Middle frontal gyrus (tissue), 1 donor: ENCODE data around the gene PJA2.

Source experiments
- DNase-seq: peaks from one replicate; pipeline ENCODE4 v3.0.0-alpha.2; 2015; ENCODE audit warnings: low spot score; ENCODE audit errors: extremely low spot score

The PJA2 gene

GRCh38 chr5:109351988-109352864 lies 57.5 kb downstream of the PJA2 start:
- DNase-seq, result no peak

GRCh38 chr5:109350537-109351270 lies 59.1 kb downstream of the PJA2 start:
- no peak for DNase-seq

- no peak for DNase-seq
Observed at GRCh38 chr5:109349388-109349787, 60.4 kb downstream of the PJA2 start.

DNA sequence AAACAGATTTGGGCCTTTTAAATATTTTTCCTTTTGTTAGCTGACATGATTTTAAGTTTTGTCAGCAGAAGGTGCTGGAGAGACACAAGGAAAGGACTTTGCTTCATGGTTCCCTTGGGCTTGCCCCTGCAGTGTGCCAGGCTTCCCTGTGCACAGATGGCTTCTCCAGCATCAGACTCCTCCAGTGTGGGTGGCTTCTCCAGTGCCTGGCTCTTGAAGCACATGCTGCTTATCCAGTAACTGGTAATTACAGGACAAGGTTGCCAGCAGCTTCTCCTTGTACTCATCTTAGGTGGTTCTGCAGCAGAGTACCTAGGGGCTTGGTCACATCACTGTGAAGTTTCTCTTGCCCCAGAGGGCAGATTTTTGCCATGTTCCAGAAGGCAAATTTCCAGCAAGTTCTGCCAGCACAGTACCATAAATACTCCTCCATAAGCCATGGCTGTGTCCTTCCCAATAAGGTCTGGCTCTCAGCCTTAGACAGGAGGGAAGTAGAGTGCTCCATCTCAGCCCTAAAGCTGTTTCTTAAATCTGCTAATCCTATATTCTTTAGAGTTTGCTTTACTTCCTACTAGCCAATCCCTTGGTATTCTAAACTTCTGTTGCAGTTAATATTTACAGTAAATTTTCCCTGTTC lies 62.4 kb downstream of the PJA2 start:
- DNase-seq, result peak; percentile 44

DNA sequence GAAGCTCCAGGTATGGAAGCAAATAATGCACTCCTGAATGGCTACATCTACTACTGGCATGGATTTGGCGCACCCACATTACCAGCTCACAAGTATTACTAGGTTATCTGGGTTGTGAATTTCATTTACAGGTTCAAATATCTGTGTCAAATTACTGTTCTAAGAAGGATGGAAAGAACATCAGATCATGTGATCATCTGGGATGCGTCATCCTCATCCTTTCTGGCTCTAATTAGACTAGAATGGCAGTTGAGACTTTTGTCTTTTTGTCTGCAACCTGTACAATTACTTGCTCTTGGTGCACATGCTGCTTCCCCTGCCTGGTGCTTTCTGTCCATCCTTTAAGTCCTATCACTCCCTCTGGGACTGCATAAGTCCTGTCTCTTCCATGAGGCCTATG lies 64.1 kb downstream of the PJA2 start:
- DNase-seq, result no peak

DNA sequence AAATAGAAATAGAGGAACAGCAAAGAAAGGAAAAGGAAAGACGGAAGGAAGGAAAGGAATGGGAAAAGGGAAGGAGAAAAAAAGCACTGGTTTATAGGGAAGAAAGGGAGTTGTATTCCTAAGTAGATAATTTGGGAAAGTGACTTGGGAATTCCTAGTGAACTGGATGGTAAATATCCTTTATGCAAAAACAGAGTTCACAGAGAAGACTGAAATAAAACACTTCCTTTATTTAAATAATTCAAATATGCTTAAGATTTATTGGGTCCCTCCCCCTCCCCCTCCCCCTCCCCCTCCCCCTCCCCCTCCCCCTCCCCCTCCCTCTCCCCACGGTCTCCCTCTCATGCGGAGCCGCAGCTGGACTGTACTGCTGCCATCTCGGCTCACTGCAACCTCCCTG lies 69.4 kb downstream of the PJA2 start:
- no peak for DNase-seq

DNA sequence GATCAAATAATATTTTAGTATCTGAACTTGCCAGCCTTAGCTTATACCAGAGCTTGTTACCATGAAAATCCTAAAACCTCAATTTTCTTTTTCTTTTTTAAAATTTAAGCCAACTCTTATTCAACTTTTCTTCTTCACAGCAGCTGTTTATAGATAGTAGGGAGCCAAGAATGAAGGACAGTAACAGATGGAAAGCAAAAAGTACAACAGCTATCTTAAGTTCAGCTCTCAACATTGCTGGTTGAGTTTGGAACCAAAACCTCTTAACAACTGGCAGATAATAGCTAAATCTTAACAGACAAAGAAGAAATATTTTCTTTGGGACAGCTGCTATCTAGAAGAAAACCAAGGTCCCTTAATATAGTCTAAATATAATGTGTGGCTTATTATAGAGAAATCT lies 74.7 kb downstream of the PJA2 start:
- peak; percentile 20 for DNase-seq

DNA sequence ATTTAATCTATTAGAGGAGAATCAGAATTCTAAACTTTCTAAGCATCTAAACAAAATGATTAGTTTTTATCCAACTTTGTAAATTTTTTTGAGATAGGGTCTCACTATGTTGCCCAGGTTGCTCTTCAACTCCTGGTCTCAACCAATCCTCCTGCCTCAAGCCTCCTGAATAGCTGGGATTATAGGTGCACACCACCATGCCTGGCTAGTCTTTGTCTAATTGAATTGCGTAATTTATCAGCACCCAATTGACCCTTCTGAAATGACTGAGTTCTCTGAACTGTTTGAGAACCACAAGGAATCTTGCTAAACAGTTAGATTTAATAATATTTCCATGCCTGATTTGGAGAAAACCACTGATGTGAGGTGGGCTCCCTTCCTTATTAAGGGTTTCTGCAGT lies 75.7 kb downstream of the PJA2 start:
- no peak for DNase-seq

DNA sequence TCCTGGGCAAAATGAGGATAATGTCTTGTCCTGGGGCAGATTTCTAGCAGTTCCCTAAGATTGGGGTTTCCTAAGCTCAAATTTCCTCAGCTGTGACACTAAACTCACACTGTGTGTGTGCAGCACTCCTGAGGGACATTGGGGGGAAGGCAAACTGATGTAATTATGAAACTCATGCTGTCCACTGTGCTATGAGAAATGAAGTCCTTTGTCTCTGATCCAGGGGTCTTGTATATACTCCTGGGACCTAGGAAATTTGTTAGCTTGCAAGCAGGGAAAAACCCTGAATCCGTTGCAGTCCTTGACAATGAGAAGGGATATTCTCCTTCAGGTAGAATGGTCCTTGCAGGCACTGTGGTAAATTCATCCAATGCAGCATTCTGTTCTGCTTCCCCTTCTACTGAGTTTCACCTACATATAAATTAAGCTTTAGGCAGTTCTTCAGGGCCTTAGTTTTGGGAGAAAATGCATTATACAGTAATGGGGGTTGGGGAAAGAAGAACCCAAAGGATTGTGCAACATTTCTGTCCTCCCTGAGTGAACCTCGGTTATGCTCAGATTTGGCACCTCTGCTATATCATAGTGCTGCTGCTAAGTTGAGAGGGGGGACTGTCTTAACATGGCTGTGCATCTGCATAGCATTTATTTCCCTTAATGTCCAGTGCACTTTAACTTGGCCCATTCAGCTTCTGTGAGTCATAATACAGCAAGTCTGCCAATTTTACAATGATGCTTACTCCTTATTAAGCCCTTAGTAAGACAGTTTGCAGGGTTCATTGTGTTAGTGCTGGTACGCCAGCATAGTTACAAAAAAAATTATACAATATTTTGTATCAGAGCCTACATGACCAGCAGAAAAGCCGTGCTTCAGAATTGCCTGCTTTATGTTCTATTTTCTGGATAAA lies 80.2 kb downstream of the PJA2 start:
- DNase-seq, result no peak

GRCh38 chr5:109328626-109329025 lies 81.1 kb downstream of the PJA2 start:
- no peak for DNase-seq

GRCh38 chr5:109327570-109327969 lies 82.2 kb downstream of the PJA2 start:
- DNase-seq, result no peak

GRCh38 chr5:109326919-109327318 lies 82.9 kb downstream of the PJA2 start:
- no peak for DNase-seq

- no peak for DNase-seq
Observed at GRCh38 chr5:109325456-109325855, 84.3 kb downstream of the PJA2 start.

GRCh38 chr5:109324931-109325330 lies 84.8 kb downstream of the PJA2 start:
- no peak for DNase-seq

GRCh38 chr5:109324351-109324750 lies 85.4 kb downstream of the PJA2 start:
- no peak for DNase-seq

- no peak for DNase-seq
Observed at GRCh38 chr5:109322694-109323093, 87.1 kb downstream of the PJA2 start.

DNA sequence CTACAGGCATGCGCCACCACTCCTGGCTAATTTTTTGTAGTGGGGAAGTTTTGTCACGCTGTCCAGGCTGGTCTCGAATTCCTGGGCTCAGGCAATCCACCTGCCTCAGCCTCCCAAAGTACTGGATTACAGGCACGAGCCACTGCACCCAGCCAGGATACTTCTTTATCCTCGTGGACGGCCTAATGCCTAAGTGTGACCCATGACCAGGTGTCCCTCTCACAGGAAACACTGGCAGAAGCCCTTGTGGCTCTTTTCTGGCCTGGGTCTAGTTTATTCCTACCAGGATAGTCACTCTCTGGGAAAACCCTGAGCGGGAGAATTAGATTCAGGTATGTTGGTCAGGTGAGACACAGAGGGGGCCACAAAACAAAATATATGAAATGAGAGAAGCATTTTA lies 90.4 kb downstream of the PJA2 start:
- DNase-seq, result no peak

- DNase-seq, result no peak
Observed at GRCh38 chr5:109318455-109319108, 91.2 kb downstream of the PJA2 start.

- DNase-seq, result no peak
Observed at GRCh38 chr5:109316634-109317033, 93.1 kb downstream of the PJA2 start.

GRCh38 chr5:109315245-109315644 lies 94.5 kb downstream of the PJA2 start:
- no peak for DNase-seq

GRCh38 chr5:109313127-109313526 lies 96.6 kb downstream of the PJA2 start:
- DNase-seq, result no peak
